ENCODE results near the gene COL11A1.

DNA sequence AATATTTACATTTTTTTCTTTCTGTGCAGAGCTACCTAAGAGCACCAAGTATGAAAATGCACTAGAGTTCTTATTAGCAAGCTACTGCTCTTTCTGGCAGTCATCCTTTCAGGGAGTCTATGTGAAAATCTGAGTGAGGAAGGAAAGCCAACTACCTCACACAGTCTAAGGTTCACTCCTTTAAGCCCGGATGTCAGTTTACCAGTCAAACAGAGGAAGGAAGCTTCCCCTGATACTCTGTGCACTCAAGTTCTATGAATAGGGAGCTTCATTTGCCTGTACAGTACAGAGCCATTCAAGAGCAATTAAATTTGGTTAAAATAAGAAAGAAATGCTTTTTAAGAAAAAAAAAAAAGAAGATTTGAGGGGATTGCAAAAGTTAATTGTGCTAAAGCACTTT lies 6.9 kb downstream of the COL11A1 start:
- TF ChIP-seq EZH2phosphoT487 (IDR thresholded peaks at IDR 0.05; ENCODE audit: unreplicated experiment): no peak
- TF ChIP-seq CTCF (conservative IDR thresholded peaks at IDR 0.05; ENCODE audit: low read depth in 2 of 2): no peak
- no peak for TF ChIP-seq EZH2 (IDR thresholded peaks at IDR 0.05; ENCODE audit: low read depth, unreplicated experiment)
- no peak for TF ChIP-seq STAT1 (IDR thresholded peaks at IDR 0.05; ENCODE audit: unreplicated experiment)
- no peak for TF ChIP-seq NANOG (IDR thresholded peaks at IDR 0.05; ENCODE audit: borderline replicate concordance)
- no peak for TF ChIP-seq REST (IDR thresholded peaks at IDR 0.05; ENCODE audit: unreplicated experiment)
- no peak for TF ChIP-seq POLR2AphosphoS5 (IDR thresholded peaks at IDR 0.05; ENCODE audit: low read depth)

All from GM23338 (cell line).